K562 (cell line): ENCODE measurements around the gene CLUH. TPM values are rescaled to one million over a fixed set of nuclear protein-coding genes. Genes with fewer than 3 reads are reported as not detected.

ENCODE experiments used
- ATAC-seq: fragments of 200-7000 bp; cut with Tn5 transposase; 3 replicates; pipeline ENCODE4 v1.9.1; 2020; ENCODE audit warnings: moderate library complexity
- BruUV-seq: library from RNA; stranded (reverse); fragments of 400-500 nt; replicated peaks from 2 replicates; lab custom pipeline; 2021; lab: Mats Ljungman, UMichigan
- CTCF ChIA-PET: fragments of 300-600 bp; formaldehyde crosslinking; extraction: SDS; loops from one replicate; lab custom pipeline; 2021; ENCODE audit warnings: low intra/inter-chr PET ratio; lab: Yijun Ruan, JAX
- POLR2A ChIA-PET: fragments of 300-600, 350-650 bp; sonication (Branson Sonifier 250); formaldehyde crosslinking; extraction: SDS; loops from one replicate; lab custom pipeline; 2021; ENCODE audit warnings: antibody characterized with exemption, inconsistent platforms; lab: Yijun Ruan, JAX
- DNase-seq, 4 experiments: peaks; one replicate each; pipeline versions ENCODE4 v3.0.0 to v3.0.0-alpha.2; 2011 to 2018; ENCODE audit warnings: low spot score in 3 of 4, mixed read lengths in 3 of 4; ENCODE audit errors: extremely low read depth in 1 of 4
- FAIRE-seq: peaks from 2 replicates; lab custom pipeline; 2011; peaks lifted over from hg19 to GRCh38; lab: Jason Lieb, UNC
- H2AFZ ChIP-seq: 2 replicates; pipeline ENCODE4 v1.6.0; 2011; ENCODE audit warnings: low read depth, low read length, control low read depth, inconsistent platforms
- H3K27ac ChIP-seq: fragments of 200-600 bp; 3 replicates; pipeline ENCODE4 v1.8.0; 2011; ENCODE audit warnings: low read depth, mild to moderate bottlenecking, control low read depth, inconsistent platforms, low read length, moderate library complexity, mixed read lengths; ENCODE audit errors: extremely low read depth
- H3K27me3 ChIP-seq, 2 experiments: fragments of 300-600 bp in 1 of 2; 2 replicates in 1 of 2; 3 replicates in 1 of 2; pipeline versions ENCODE4 v1.6.0 to v1.8.0; 2011; ENCODE audit warnings: inconsistent platforms in 2 of 2, low read length in 2 of 2, mild to moderate bottlenecking in 1 of 2, mixed read lengths in 1 of 2, moderate library complexity in 1 of 2; ENCODE audit not compliant: control insufficient read depth in 2 of 2, insufficient read depth in 2 of 2
- H3K36me3 ChIP-seq: fragments of 300-600 bp; 3 replicates; pipeline ENCODE4 v1.8.0; 2011; ENCODE audit warnings: mild to moderate bottlenecking, low read length, inconsistent platforms; ENCODE audit not compliant: control insufficient read depth, insufficient read depth
- H3K4me1 ChIP-seq, 2 experiments: fragments of 200-600 bp in 1 of 2; replicated peaks in 1 of 2; 2 replicates in 1 of 2; 3 replicates in 1 of 2; pipeline versions ENCODE4 v1.5.1 to v1.8.0; 2011; ENCODE audit warnings: inconsistent platforms in 2 of 2, low read length in 2 of 2, mild to moderate bottlenecking in 1 of 2, mixed read lengths in 1 of 2, moderate library complexity in 1 of 2; ENCODE audit not compliant: control insufficient read depth in 2 of 2, insufficient read depth in 2 of 2
- H3K4me2 ChIP-seq: 2 replicates; pipeline ENCODE4 v1.6.1; 2011; ENCODE audit warnings: low read length, control low read depth, inconsistent platforms, mixed read lengths; ENCODE audit not compliant: insufficient read depth
- H3K4me3 ChIP-seq: fragments of 200-600 bp; sonication (generic), shearing (Covaris generic); 2 replicates; pipeline ENCODE4 v1.5.1; 2016; ENCODE audit warnings: control low read depth, inconsistent platforms
- H3K79me2 ChIP-seq: fragments of 200-600 bp; 3 replicates; pipeline ENCODE4 v1.8.0; 2011; ENCODE audit warnings: low read length, inconsistent platforms; ENCODE audit not compliant: control insufficient read depth, insufficient read depth
- H3K9ac ChIP-seq, 2 experiments: 2 replicates each; pipeline versions ENCODE4 v1.6.0 to v1.6.1; 2011; ENCODE audit warnings: low read depth in 2 of 2, low read length in 2 of 2, control low read depth in 1 of 2, inconsistent platforms in 1 of 2, mild to moderate bottlenecking in 1 of 2, mixed read lengths in 1 of 2; ENCODE audit not compliant: insufficient read depth in 1 of 2
- H3K9me1 ChIP-seq: one replicate; pipeline ENCODE4 v1.6.0; 2011; ENCODE audit warnings: inconsistent platforms, mild to moderate bottlenecking, low read length, moderate library complexity; ENCODE audit not compliant: control insufficient read depth, insufficient read depth
- H3K9me3 ChIP-seq: replicated peaks from 2 replicates; pipeline ENCODE4 v1.5.1; 2011; ENCODE audit warnings: low read depth, low read length, inconsistent platforms; ENCODE audit not compliant: control insufficient read depth, insufficient read depth
- H4K20me1 ChIP-seq: replicated peaks from 2 replicates; pipeline ENCODE4 v1.6.1; 2011; ENCODE audit warnings: low read length, inconsistent platforms, mixed read lengths; ENCODE audit not compliant: control insufficient read depth, insufficient read depth
- ARHGAP35 ChIP-seq: fragments of 450-650 bp; IDR thresholded peaks from 2 replicates; pipeline ENCODE4 v1.6.1; 2018; ENCODE audit not compliant: partially characterized antibody
- BDP1 ChIP-seq: IDR thresholded peaks from 3 replicates; pipeline ENCODE4 v1.6.1; 2011; ENCODE audit not compliant: insufficient read length, insufficient read depth
- PHB ChIP-seq: fragments of 250-450 bp; sonication (Bioruptor Pico); IDR thresholded peaks from 2 replicates; pipeline ENCODE4 v1.5.0; 2021
- SMAD2 ChIP-seq: fragments of 150-350 bp; IDR thresholded peaks from 2 replicates; pipeline ENCODE4 v1.6.1; 2014; ENCODE audit warnings: low read depth, mild to moderate bottlenecking, low read length
- SMARCA4 ChIP-seq: fragments of 450-650 bp; IDR thresholded peaks from 2 replicates; pipeline ENCODE4 v1.6.1; 2016
- ZNF589 ChIP-seq: fragments of 200-800 bp; sonication (Bioruptor generic); IDR thresholded peaks from 2 replicates; pipeline ENCODE4 v1.6.1; 2016; ENCODE audit warnings: low read depth, missing genetic modification characterization, missing compliant biosample characterization
- WGBS: fragments of 100-300 bp; shearing (Covaris generic); methylation state at CpG from one replicate; pipeline ENCODE4 v1.1.6; 2016; ENCODE audit warnings: low coverage, mixed read lengths; ENCODE audit not compliant: insufficient coverage; ENCODE audit errors: missing lambda C conversion rate; 5-methylcytosine and 5-hydroxymethylcytosine counted together
- in situ Hi-C: fragments of 300-500 bp; cut with MboI; formaldehyde crosslinking; loops from 4 replicates; pipeline ENCODE4 v1.15.0; 2018; ENCODE audit warnings: inconsistent platforms, mixed read lengths
- intact Hi-C: fragments of 100-400 bp; cut with micrococcal nuclease; formaldehyde crosslinking; loops from 2 replicates; pipeline ENCODE4 v1.14.2; 2022
- polyA plus RNA-seq, 8 experiments: library from polyadenylated mRNA; depleted of rRNA in 4 of 8; stranded (reverse) in 5 of 8; unstranded in 3 of 8; fragments of >200 nt; fragmentation: Nextera tagmentation in 2 of 8; fragmentation: Illumina TruSeq in 1 of 8; extraction: Ambion mirVana in 2 of 8; extraction: Trizol in 1 of 8; gene quantifications; 2 replicates each; pipeline versions ENCODE4 v1.2.1 to v1.2.3, GENCODE V29; 2011 to 2014; ENCODE audit warnings: inconsistent platforms in 1 of 8, missing spikeins in 1 of 8
- total RNA-seq, 7 experiments: library from RNA; depleted of rRNA in 6 of 7; stranded (reverse); fragments of >200 nt in 6 of 7; fragmentation: Illumina TruSeq in 2 of 7; extraction: Trizol in 2 of 7; gene quantifications; 2 replicates each; pipeline versions ENCODE4 v1.2.1 to v1.2.3, GENCODE V29; 2011 to 2021; ENCODE audit warnings: low replicate concordance in 1 of 7
- TF ChIP-seq, protein P1 (sequence below): sonication (generic); formaldehyde crosslinking; IDR thresholded peaks from 2 replicates; pipeline ENCODE4 v1.8.0; 2022; ENCODE audit warnings: missing genetic modification reagents, mild to moderate bottlenecking, moderate library complexity, borderline replicate concordance
- TF ChIP-seq, protein P2 (sequence below): fragments of 450-650 bp; IDR thresholded peaks from 2 replicates; pipeline ENCODE4 v1.6.1; 2016; ENCODE audit warnings: low read depth, mild to moderate bottlenecking, moderate library complexity
- TF ChIP-seq, protein P3 (sequence below): IDR thresholded peaks from 2 replicates; pipeline ENCODE4 v1.6.1; 2016; ENCODE audit warnings: missing genetic modification characterization, missing compliant biosample characterization
- TF ChIP-seq, protein P4 (sequence below): fragments of 450-650 bp; formaldehyde crosslinking; IDR thresholded peaks from 2 replicates; pipeline ENCODE4 v1.4.0; 2020; ENCODE audit warnings: mild to moderate bottlenecking, moderate library complexity
- TF ChIP-seq, protein P5 (sequence below): fragments of 450-650 bp; IDR thresholded peaks from 2 replicates; pipeline ENCODE4 v1.6.1; 2016; ENCODE audit warnings: antibody characterized with exemption
- TF ChIP-seq, protein P6 (sequence below): fragments of 450-650 bp; IDR thresholded peaks from 2 replicates; pipeline ENCODE4 v1.7.1; 2018; ENCODE audit warnings: mild to moderate bottlenecking, low read depth; ENCODE audit not compliant: partially characterized antibody

CLUH gene
- total and polyA plus RNA-seq, 9 of the 15 experiments (the other 6 are each of a cell fraction or from before 2014, with no cell fraction given) = 0.21 to 140 (median 33.2) TPM

DNA sequence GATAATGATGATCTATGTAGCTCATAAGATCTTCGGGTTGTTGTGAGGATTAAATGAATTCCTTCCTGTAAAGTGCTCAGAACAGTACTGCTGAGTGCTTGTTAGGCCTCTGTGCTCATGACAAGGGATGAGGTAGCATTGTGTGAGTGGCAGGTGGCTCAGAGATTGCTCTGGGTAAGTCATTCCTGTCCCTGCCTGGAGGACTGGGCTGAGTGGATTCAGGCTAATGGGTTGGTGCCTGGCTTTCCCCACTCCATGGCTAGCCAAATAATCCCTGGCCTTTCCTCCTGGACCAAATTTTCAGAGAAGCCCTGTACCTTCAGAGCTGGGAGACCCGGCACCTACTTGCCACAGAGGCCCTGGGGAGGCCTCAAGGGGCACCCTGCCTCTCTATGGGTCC is 39.2 kb upstream of the CLUH start:
- peaks cover 0 to 16% of the 10 kb centered on the region in 2 experiments; a peak in 2 of 5 replicates for H3K4me1 ChIP-seq
- no peaks in the 10 kb centered on the region for H3K79me2 ChIP-seq
- 0% methylated on average over 1 of the region's 2 CpGs for WGBS
- ATAC-seq (no peak), DNase-seq (no peak), FAIRE-seq (no peak)
- intact Hi-C loops (no loop called here), in situ Hi-C loops (no loop called here)
- H4K20me1 ChIP-seq = no peaks in the 10 kb centered on the region; the same call in 1 of the 2 replicates
- H2AFZ ChIP-seq = no peak overlapping the region
- no peak overlapping the region for H3K9ac ChIP-seq
- ChIA-PET CTCF (no interaction called here), POLR2A (interaction anchor here (0.6 kb wide), 1 partner anchor 9 kb away, joined by 3 read pairs; no protein-coding TSS in a partner anchor)
- no TSS peak for BruUV-seq
- H3K9me1 ChIP-seq = no peaks in the 10 kb centered on the region
- H3K36me3 ChIP-seq = no peaks in the 10 kb centered on the region
- no peak overlapping the region for H3K27ac ChIP-seq
- no peak overlapping the region for H3K4me3 ChIP-seq
- no peaks in the 10 kb centered on the region for H3K9me3 ChIP-seq
- no peak overlapping the region for H3K4me2 ChIP-seq
- TF ChIP-seq SMAD2 (no peak), BDP1 (no peak), ARHGAP35 (no peak), PHB (CRISPR knock-in tag) (no peak), SMARCA4 (no peak), ZNF589 (CRISPR knock-in tag) (no peak)
- TF ChIP-seq, protein P1, sequence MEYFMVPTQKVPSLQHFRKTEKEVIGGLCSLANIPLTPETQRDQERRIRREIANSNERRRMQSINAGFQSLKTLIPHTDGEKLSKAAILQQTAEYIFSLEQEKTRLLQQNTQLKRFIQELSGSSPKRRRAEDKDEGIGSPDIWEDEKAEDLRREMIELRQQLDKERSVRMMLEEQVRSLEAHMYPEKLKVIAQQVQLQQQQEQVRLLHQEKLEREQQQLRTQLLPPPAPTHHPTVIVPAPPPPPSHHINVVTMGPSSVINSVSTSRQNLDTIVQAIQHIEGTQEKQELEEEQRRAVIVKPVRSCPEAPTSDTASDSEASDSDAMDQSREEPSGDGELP (CRISPR knock-in tag) = no peak
- TF ChIP-seq, protein P2, sequence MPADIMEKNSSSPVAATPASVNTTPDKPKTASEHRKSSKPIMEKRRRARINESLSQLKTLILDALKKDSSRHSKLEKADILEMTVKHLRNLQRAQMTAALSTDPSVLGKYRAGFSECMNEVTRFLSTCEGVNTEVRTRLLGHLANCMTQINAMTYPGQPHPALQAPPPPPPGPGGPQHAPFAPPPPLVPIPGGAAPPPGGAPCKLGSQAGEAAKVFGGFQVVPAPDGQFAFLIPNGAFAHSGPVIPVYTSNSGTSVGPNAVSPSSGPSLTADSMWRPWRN = no peak
- TF ChIP-seq, protein P3, sequence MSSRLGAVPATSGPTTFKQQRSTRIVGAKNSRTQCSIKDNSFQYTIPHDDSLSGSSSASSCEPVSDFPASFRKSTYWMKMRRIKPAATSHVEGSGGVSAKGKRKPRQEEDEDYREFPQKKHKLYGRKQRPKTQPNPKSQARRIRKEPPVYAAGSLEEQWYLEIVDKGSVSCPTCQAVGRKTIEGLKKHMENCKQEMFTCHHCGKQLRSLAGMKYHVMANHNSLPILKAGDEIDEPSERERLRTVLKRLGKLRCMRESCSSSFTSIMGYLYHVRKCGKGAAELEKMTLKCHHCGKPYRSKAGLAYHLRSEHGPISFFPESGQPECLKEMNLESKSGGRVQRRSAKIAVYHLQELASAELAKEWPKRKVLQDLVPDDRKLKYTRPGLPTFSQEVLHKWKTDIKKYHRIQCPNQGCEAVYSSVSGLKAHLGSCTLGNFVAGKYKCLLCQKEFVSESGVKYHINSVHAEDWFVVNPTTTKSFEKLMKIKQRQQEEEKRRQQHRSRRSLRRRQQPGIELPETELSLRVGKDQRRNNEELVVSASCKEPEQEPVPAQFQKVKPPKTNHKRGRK = no peak
- TF ChIP-seq, protein P4, sequence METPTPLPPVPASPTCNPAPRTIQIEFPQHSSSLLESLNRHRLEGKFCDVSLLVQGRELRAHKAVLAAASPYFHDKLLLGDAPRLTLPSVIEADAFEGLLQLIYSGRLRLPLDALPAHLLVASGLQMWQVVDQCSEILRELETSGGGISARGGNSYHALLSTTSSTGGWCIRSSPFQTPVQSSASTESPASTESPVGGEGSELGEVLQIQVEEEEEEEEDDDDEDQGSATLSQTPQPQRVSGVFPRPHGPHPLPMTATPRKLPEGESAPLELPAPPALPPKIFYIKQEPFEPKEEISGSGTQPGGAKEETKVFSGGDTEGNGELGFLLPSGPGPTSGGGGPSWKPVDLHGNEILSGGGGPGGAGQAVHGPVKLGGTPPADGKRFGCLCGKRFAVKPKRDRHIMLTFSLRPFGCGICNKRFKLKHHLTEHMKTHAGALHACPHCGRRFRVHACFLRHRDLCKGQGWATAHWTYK (CRISPR knock-in tag) = no peak
- TF ChIP-seq, protein P5, sequence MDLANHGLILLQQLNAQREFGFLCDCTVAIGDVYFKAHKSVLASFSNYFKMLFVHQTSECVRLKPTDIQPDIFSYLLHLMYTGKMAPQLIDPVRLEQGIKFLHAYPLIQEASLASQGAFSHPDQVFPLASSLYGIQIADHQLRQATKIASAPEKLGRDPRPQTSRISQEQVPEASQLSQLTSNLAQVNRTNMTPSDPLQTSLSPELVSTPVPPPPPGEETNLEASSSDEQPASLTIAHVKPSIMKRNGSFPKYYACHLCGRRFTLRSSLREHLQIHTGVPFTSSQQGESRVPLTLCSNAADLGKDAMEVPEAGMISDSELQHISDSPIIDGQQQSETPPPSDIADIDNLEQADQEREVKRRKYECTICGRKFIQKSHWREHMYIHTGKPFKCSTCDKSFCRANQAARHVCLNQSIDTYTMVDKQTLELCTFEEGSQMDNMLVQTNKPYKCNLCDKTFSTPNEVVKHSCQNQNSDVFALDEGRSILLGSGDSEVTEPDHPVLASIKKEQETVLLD = no peak
- TF ChIP-seq, protein P6, sequence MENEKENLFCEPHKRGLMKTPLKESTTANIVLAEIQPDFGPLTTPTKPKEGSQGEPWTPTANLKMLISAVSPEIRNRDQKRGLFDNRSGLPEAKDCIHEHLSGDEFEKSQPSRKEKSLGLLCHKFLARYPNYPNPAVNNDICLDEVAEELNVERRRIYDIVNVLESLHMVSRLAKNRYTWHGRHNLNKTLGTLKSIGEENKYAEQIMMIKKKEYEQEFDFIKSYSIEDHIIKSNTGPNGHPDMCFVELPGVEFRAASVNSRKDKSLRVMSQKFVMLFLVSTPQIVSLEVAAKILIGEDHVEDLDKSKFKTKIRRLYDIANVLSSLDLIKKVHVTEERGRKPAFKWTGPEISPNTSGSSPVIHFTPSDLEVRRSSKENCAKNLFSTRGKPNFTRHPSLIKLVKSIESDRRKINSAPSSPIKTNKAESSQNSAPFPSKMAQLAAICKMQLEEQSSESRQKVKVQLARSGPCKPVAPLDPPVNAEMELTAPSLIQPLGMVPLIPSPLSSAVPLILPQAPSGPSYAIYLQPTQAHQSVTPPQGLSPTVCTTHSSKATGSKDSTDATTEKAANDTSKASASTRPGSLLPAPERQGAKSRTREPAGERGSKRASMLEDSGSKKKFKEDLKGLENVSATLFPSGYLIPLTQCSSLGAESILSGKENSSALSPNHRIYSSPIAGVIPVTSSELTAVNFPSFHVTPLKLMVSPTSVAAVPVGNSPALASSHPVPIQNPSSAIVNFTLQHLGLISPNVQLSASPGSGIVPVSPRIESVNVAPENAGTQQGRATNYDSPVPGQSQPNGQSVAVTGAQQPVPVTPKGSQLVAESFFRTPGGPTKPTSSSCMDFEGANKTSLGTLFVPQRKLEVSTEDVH = no peak
- H3K27me3 ChIP-seq = peaks cover 3 to 17% of the 10 kb centered on the region in 2 experiments; a peak in 1 of 5 replicates
